GM21786 (cell line): ENCODE data around the gene PAK6.
A peak's percentile ranks its signal among the peaks of the same experiment; 100 is the strongest.

Experiments
- ATAC-seq: cut with Tn5 transposase; IDR thresholded peaks from one replicate; pipeline ENCODE4 v1.9.1; 2021; ENCODE audit not compliant: unreplicated experiment

The PAK6 gene

DNA sequence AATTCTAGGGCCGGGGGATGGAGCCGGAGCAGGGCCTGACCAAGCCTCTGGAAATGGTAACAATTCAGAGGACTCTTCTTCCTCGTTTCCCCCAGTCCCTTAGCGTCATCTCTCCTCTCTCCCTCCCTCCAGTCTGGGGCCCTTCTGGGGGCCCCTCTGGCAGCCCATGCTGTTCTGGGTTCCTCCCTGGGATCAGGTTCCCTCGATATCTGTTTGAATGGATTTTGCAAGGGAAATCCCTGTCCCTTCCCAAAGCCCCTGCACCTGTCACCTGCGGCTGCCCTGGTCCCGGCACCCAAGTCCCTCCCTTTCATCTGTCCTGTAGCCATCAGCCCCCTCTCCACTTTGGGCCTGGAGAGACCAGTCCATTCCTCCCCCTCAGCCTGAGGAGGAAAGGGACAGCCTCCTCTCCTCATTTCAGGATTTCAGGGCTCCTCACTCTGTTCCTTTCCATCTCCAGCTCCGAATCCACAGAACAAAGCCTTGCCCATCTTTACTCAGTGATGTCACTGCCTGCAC is 70.5 kb downstream of the PAK6 start:
- no peak for ATAC-seq

GRCh38 chr15:40310001-40310959 is 71.4 kb downstream of the PAK6 start:
- no peak for ATAC-seq

GRCh38 chr15:40310993-40311392 is 72.1 kb downstream of the PAK6 start:
- ATAC-seq: no peak

DNA sequence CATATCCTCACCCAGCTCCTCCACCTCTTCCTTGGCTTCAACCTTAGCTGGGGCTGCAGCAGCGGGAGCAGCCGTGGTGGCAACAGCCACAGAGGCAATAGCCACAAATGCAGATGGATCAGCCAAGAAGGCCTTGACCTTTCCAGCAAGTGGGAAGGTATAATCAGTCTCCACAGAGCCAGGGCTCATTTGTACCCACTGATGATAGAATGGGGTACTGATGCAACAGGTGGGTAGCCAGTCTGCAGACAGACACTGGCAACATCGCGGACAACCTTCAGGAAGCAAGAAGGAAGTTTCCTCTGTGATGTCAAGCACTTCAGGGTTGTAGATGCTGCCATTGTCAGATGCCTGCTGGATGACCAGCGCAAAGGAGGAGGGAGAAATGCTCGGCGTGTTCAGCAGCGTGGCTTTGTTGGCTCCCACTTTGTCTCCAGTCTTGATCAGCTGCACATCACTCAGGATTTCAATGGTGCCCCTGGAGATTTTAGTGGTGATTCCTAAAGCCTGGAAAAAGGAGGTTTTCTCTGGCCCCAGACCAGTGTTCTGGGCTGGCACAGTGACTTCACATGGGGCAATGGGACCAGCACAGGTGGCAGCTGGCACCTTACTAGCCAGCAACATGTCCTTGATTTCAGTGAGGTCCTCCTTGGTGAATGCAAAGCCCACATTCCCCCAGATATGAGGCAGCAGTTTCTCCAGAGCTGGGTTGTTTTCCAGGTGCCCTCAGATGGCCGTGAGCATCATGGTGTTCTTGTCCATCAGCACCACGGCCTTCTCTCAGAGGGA is 73.7 kb downstream of the PAK6 start:
- no peak for ATAC-seq

GRCh38 chr15:40313531-40314398 is 74.9 kb downstream of the PAK6 start:
- ATAC-seq: no peak

GRCh38 chr15:40314723-40315276 is 75.9 kb downstream of the PAK6 start:
- no peak for ATAC-seq

DNA sequence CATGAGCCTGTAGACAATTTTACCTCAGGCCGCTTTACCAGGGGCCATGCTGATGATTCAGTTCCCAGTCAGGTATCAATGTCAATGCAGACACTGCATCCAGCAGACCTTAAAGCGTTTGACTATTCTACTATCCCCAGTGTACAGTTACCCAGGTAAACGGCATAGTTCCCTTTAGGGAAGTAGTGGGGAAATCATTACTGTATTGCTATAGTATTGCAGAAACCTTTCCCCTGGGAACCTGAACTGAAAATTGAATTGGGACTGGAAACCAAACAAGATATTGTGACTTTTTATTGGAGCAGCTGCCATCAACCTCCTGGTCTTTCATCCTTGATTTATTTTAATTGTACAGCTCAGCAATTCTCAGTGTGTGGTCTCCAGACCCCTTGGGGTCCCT is 78.1 kb downstream of the PAK6 start:
- ATAC-seq: no peak

DNA sequence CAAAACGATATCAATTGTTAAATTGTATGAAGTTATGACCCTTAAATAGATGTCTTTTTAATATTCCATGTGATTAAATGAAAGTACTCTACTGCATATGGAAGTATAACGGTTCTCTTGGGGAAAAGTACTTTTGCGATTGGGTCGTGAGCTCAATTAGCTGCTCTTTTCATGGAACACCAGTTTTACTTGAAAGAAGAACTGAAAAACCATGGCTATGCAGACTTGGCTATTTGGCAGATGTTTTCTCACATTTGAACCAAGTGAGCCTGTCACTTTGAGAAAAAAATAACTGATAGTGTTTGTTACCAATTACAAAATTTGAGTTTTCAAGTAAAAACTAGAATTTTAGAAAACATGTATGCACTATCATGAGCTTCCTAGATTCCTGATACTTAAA is 78.7 kb downstream of the PAK6 start:
- ATAC-seq: no peak

DNA sequence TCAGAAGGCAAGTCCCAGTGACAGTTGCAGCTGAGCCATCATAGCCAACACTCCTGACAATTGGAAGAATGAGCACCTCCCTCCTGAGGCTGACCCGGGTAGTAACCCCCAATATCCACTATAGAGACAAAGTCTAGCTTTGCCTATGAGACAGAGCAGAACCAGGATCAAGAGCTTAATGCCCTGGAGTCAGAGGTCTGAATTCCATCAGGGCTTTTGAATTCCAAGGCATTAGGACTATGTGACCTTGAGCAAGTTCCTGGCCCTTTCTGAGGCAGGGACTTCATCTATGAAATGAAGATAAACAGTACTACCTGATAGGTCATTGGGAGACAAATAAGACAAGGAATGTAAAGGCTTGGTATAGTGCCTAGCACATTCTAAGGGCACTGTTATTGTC is 81.5 kb downstream of the PAK6 start:
- ATAC-seq: no peak

GRCh38 chr15:40320931-40321371 is 82.1 kb downstream of the PAK6 start:
- ATAC-seq: no peak

DNA sequence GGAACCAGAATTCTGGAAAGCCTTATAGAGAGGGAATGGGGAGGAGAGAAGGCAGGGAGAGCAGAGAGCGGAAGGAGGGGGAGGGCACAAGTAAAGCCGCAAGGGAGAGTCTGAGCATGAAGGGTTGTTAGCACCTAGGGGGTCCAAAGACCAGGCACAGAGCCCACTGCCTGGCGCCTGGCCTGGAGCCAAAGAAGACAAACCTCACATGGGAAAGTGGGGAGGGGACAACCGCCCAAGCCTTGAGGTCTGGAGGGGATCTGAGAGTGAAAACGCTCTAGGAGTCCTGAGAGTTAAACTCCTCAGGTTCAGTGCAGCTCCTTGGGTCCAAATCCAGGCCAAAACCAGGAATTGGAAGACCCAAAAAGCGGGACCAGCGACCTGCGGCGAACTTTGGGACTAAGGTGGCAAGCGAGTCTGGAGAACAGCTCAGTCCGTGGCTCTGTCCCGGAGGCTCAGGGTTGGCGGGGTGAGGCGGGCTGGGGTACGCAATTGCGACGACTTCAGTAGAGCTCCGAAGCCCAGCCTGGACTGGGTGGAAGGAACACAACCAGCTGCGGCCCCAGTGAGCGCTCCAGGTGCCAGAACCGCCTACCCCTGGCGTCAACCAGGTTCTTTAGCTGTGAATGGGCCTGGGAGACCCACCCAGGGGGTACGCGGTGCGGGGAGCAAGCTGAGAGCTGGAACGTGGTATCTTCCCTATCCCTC is 83.8 kb downstream of the PAK6 start:
- ATAC-seq: no peak

DNA sequence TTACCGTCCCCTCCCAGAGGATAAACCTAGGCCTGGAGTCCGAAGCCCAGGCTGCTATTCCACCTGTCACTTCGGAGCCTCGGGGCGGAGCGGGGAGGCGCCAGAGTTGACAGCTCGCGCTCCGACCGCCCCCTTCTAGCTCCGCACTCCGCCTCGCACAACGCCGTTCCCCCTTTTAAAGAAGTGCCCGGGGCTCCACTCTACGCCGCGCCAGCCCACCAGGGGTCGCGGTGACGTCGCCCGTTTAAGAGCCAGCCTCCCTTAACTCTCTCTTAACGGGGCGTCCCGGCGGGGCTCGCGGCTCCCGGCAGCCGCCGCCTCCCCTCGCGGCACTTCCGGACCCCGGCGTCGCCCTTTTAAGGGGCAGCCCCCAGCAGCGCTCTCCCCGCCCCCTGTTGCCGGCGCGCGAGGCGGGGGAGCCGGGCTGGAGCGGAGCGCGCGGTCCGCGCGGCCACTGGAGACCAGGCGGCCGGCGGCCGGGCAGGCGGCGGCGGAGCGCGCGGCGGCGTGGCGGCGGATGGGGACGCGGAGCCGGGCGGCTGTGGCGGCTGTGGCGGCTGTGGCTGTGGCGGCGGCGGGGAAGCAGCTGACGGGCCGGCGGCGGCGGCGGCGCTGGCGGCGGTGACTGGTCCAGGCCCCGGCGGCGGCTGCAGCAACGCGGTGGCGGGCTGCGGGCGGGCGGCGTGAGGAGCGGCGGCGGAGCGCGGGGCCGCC is 84.5 kb downstream of the PAK6 start, which contains the start of gene INAFM2:
TSS of gene INAFM2 (plus strand) at position 454 of the 714 bp plus-strand sequence. CDS start 364 bp downstream, outside the sequence.
- ATAC-seq: peak; percentile 83

DNA sequence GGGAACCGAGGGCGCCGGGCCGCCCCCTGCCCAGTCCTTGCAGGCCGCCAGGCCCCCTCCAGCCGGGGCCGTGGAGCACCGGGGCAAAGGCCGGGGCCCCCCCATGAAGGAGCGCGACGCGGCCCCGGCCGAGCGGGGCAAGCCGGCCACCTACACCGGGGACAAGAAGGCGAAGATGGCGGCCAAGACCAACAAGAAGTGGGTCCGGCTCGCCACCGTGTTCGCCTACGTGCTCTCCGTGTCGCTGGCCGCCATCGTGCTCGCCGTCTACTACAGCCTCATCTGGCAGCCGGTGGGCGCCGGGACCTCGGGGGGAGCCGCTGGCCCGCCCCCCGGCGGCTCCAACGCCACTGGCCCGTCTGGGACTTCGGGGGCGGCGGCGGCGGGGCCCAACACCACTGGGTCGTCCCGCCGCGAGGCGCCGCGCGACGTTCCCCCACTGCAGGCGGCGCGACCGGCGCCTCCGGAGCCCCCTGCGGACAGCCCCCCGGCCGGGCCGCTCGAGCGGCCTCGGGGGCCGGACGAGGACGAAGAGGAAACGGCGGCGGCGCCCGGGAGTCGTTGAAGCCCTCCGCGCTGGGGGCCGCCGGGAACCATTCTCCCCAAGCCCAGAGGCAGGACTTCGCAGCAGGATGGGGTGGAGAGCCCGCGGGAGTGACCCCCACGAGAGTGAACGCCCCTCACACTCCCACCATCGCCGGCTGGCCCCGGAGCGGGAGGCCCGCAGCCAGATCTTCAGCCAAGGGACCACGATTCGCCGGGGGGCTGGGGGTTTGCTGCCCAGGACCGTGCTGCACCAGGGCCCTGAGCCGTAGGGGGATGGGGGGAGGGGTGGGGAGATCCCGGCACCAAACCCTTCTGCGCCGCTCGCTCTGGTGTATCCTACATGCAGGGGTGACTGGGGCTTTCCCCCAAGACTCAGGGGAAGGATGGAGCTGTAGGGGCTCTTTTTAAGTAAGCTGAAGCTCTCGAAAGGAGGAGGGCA is 85.4 kb downstream of the PAK6 start:
- no peak for ATAC-seq

DNA sequence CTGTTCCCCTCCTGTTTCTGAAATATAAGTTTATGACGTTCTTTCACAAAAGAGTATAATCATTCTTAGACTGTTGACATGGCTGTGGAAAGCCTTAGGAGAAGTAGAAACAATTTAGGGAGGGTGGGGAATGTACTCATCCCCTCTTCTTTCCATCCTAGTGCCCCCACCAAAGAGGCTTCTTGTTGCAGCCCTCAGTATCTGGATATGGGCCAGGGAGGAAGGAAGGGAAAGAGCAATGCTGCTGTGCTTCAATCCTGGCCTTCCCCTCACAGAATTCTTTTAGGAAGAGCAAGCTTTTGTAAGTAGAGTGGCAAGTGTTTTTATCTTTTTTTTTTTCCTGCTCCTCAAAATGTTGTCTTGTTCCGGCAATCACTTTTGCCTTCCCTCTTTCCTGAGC is 86.3 kb downstream of the PAK6 start:
- no peak for ATAC-seq

GRCh38 chr15:40325700-40326099 is 86.8 kb downstream of the PAK6 start:
- ATAC-seq: no peak
